Esophagus squamous epithelium (tissue), 4 donors: ENCODE measurements around the gene DEFB127.

Source experiments
- POLR2A ChIP-seq, 4 donors: fragments of 450-650 bp; IDR thresholded peaks; one replicate each; pipeline ENCODE4 v1.6.1; 2017; ENCODE audit warnings: antibody characterized with exemption in 4 of 4, mild to moderate bottlenecking in 4 of 4, moderate library complexity in 3 of 4
- TF ChIP-seq, protein P1 (sequence below), 6 experiments: fragments of 450-650 bp in 4 of 6; fragments of 200-600 bp in 2 of 6; sonication (generic) in 2 of 6; IDR thresholded peaks; one replicate each; pipeline ENCODE4 v1.5.1; 2016 to 2019; ENCODE audit warnings: antibody characterized with exemption in 6 of 6, mild to moderate bottlenecking in 4 of 6, moderate library complexity in 4 of 6

DNA sequence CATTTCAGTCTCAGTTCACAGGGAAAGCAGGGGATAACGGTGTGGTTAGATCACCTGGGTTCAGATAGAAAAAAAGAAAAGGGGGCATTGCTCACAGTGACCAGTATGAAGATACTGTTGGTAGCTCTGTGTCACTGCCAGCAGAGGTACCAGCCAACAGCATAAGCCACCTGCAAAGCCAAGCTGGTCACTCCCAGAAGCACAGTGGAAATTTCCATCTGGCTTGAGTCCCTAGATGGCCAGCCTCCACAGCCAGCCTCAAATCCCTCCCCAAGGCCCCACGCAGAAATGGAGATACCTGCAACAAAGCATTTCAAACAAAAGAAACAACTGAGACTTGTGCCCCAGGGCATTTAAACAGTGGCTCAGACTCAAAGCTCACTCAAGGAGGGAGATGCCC lies 11.6 kb downstream of the DEFB127 start:
- TF ChIP-seq, protein P1, sequence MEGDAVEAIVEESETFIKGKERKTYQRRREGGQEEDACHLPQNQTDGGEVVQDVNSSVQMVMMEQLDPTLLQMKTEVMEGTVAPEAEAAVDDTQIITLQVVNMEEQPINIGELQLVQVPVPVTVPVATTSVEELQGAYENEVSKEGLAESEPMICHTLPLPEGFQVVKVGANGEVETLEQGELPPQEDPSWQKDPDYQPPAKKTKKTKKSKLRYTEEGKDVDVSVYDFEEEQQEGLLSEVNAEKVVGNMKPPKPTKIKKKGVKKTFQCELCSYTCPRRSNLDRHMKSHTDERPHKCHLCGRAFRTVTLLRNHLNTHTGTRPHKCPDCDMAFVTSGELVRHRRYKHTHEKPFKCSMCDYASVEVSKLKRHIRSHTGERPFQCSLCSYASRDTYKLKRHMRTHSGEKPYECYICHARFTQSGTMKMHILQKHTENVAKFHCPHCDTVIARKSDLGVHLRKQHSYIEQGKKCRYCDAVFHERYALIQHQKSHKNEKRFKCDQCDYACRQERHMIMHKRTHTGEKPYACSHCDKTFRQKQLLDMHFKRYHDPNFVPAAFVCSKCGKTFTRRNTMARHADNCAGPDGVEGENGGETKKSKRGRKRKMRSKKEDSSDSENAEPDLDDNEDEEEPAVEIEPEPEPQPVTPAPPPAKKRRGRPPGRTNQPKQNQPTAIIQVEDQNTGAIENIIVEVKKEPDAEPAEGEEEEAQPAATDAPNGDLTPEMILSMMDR (IDR thresholded peaks at IDR 0.05), result no peak
- TF ChIP-seq POLR2A (IDR thresholded peaks at IDR 0.05), result no peak
